Psoas muscle (tissue), 8 donors: ENCODE data around the gene PSAPL1. TPM values are rescaled to one million over a fixed set of nuclear protein-coding genes. Genes with fewer than 3 reads are reported as not detected.

ENCODE experiments used
- ATAC-seq, 4 donors: fragments of 200-7000 bp; cut with Tn5 transposase; one replicate each; pipeline ENCODE4 v1.9.1; 2020; ENCODE audit warnings: moderate library complexity in 3 of 4, mild to moderate bottlenecking in 2 of 4
- DNase-seq, 2 donors: peaks; one replicate each; pipeline ENCODE4 v3.0.0-alpha.2; 2020
- H3K27ac ChIP-seq: fragments of 200-600 bp; one replicate; pipeline ENCODE4 v1.8.0; 2022
- H3K27me3 ChIP-seq, 3 donors: fragments of 200-600 bp in 1 of 3; one replicate each; pipeline versions ENCODE4 v1.6.1 to v1.8.0; 2013 to 2022; ENCODE audit warnings: low read length in 2 of 3, mild to moderate bottlenecking in 2 of 3, moderate library complexity in 1 of 3; ENCODE audit not compliant: insufficient read depth in 3 of 3
- H3K36me3 ChIP-seq, 2 donors: fragments of 200-600 bp in 1 of 2; one replicate each; pipeline versions ENCODE4 v1.6.1 to v1.8.0; 2013 to 2022; ENCODE audit warnings: low read depth in 1 of 2, mild to moderate bottlenecking in 1 of 2, moderate library complexity in 1 of 2; ENCODE audit not compliant: insufficient read depth in 1 of 2
- H3K4me1 ChIP-seq: fragments of 200-600 bp; one replicate; pipeline ENCODE4 v1.8.0; 2022
- H3K4me3 ChIP-seq: fragments of 200-600 bp; one replicate; pipeline ENCODE4 v1.8.0; 2022; ENCODE audit warnings: mild to moderate bottlenecking
- H3K9me3 ChIP-seq: fragments of 200-600 bp; one replicate; pipeline ENCODE4 v1.8.0; 2022
- WGBS, 3 donors: extraction: QIAGEN DNeasy Blood & Tissue Kit; methylation state at CpG; one replicate each; pipeline versions ENCODE4 v1.1.6 to v1.1.7; 2013; 5-methylcytosine and 5-hydroxymethylcytosine counted together
- intact Hi-C, 2 donors: fragments of 100-400 bp; cut with DNase I; formaldehyde crosslinking; loops; one replicate each; pipeline versions ENCODE4 v1.11.0 to v1.14.2; 2022
- polyA plus RNA-seq, 3 donors: library from polyadenylated mRNA; stranded (reverse); fragments of 200-250 nt; gene quantifications; one replicate each; pipeline ENCODE4 v1.2.3, GENCODE V29; 2013
- total RNA-seq, 4 donors: library from RNA; stranded (reverse); fragmentation: NEBNext Ultra II Directional in 2 of 4; extraction: Animal tissue kit (Norgen Biotek cat#: 25700) in 2 of 4; gene quantifications; one replicate each; pipeline versions ENCODE4 v1.2.1 to v1.2.4, GENCODE V29; 2021 to 2023
- TF ChIP-seq, protein P1 (sequence below): fragments of 200-600 bp; IDR thresholded peaks from one replicate; pipeline ENCODE4 v1.8.0; 2022; ENCODE audit warnings: antibody characterized with exemption
- donor health status: healthy with polysubstance abuse.
- donor health status: DM: no; HTN: no; CAD: no; lungs with moderate emphysema.
- donor health status: Bipolar disorder and iron deficiency.
- donor health status: healthy.
- donor health status: DM: yes; HTN: yes; CAD: no.
- donor health status: DM: no; HTN: no; CAD: no.
- donor health status: DM: no; HTN: no; CAD: no.
- donor health status: DM: yes; HTN: yes; CAD: no.

Gene PSAPL1
- total and polyA plus RNA-seq, 7 donors = not detected

DNA sequence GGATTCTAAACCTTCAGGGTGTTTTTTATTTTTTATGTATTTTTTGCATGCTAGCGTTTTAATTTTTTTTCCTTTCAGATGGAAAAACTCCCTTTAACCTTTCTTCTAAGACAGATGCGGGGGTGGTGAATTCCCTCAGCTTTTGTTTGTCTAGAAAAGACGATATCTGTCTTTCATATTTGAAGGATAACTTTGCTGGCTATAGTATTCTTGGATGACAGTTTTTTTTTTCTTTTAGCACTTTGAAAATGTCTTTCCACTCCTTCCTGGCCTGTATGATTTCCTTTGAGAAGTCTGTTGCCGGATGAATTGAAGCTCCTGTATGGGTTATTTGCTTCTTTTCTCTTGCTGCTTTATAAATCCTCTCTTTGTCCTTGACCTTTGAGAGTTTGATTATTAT, 26.6 kb downstream of the PSAPL1 start:
- H3K4me3 ChIP-seq = no peak overlapping the region
- H3K27ac ChIP-seq = no peak overlapping the region
- intact Hi-C loops = no loop called here
- no peaks in the 10 kb centered on the region for H3K4me1 ChIP-seq
- DNase-seq (no peak), ATAC-seq (no peak)
- no peaks in the 10 kb centered on the region for H3K36me3 ChIP-seq
- peaks cover 29% of the 10 kb centered on the region for H3K9me3 ChIP-seq
- peaks cover 0 to 3% (median 0%) of the 10 kb centered on the region in 3 donors for H3K27me3 ChIP-seq
- TF ChIP-seq, protein P1, sequence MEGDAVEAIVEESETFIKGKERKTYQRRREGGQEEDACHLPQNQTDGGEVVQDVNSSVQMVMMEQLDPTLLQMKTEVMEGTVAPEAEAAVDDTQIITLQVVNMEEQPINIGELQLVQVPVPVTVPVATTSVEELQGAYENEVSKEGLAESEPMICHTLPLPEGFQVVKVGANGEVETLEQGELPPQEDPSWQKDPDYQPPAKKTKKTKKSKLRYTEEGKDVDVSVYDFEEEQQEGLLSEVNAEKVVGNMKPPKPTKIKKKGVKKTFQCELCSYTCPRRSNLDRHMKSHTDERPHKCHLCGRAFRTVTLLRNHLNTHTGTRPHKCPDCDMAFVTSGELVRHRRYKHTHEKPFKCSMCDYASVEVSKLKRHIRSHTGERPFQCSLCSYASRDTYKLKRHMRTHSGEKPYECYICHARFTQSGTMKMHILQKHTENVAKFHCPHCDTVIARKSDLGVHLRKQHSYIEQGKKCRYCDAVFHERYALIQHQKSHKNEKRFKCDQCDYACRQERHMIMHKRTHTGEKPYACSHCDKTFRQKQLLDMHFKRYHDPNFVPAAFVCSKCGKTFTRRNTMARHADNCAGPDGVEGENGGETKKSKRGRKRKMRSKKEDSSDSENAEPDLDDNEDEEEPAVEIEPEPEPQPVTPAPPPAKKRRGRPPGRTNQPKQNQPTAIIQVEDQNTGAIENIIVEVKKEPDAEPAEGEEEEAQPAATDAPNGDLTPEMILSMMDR = no peak
- 79 to 94% (median 93%) methylated on average over 4 of the region's 4 CpGs for WGBS, 3 donors

DNA sequence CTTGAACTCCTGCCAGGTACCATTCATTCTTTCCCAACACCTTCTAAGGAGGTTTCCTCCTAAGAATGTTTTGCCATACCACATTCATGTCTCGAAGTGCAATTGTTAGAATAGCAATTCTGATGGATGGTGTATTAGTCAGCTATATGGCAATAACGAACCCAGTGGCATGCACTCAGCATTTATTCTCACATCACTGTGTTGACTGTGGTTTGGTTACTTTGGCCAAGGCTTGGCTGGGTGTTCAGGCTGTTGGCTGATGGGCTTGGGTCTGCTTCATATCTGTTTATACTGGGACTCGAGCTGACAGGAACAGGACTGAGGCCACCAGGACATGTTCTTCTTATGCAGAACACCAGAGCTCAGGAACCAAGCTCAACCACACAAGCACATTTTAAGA, 31.7 kb downstream of the PSAPL1 start:
- Histone ChIP-seq H3K4me1 (no peaks in the 10 kb centered on the region), H3K36me3 (no peaks in the 10 kb centered on the region), H3K27ac (no peak overlapping the region), H3K9me3 (peaks cover 16% of the 10 kb centered on the region), H3K27me3 (peaks cover 0 to 25% (median 0%) of the 10 kb centered on the region in 3 donors), H3K4me3 (no peak overlapping the region)
- ATAC-seq = no peak
- TF ChIP-seq, protein P1 = no peak
- no peak for DNase-seq
- intact Hi-C loops = no loop called here
- WGBS, 3 donors = 54 to 75% (median 59%) methylated on average over 3 of the region's 3 CpGs

DNA sequence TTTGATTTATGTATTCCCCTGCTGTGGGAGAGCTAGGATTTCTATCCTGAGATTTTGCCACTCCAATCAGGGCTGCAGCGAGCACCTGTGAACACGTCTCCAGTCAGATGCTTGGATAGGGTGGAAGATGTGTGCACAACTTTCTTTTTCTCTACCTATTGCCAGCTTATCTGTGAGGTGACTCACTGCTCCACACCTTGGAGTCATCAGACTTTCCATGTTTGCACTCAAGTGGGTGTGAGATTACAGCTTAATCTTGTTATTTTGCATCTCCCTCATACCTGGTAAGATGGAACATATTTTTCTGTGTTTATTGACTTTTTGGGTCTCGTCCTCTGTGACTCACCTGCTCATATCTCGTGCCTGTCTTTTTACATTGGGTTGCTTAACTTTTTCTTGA, 32.2 kb downstream of the PSAPL1 start:
- no peaks in the 10 kb centered on the region for H3K36me3 ChIP-seq
- H3K27me3 ChIP-seq = peaks cover 0 to 27% (median 0%) of the 10 kb centered on the region in 3 donors
- no peak overlapping the region for H3K27ac ChIP-seq
- ATAC-seq = no peak
- TF ChIP-seq, protein P1 = no peak
- H3K4me3 ChIP-seq = no peak overlapping the region
- peaks cover 12% of the 10 kb centered on the region for H3K9me3 ChIP-seq
- intact Hi-C loops = no loop called here
- no peaks in the 10 kb centered on the region for H3K4me1 ChIP-seq
- WGBS, 3 donors = 71 to 84% (median 83%) methylated on average over 4 of the region's 4 CpGs
- no peak for DNase-seq

DNA sequence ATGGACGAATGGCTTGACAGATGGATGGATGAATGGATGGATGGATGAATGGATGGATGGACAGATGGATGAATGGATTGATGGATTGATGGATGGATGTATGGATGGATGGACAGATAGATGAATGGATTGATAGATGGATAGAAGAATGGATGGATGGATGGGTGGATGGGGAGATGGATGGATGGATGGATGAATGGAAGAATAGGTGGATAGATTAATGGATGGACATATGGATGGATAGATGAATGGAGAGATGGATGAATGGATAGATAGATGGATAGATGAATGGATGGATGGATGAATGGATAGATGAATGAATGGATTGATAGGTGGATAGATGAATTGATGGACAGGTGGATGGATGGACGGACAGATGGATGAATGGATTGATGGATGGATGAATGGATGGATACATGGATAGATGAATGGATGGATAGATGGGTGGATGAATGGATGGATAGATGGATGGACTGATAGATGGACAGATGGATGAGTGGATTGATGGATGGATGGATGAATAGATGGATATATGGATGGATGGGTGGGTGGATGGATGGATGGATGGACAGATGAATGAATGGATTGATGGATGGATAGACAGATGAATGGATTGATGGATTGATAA, 33.9 kb downstream of the PSAPL1 start:
- ATAC-seq (no peak), DNase-seq (no peak)
- 86 to 94% (median 88%) methylated on average over 2 of the region's 2 CpGs for WGBS, 3 donors
- no peak overlapping the region for H3K27ac ChIP-seq
- H3K36me3 ChIP-seq = no peaks in the 10 kb centered on the region
- H3K27me3 ChIP-seq = peaks cover 0 to 40% (median 0%) of the 10 kb centered on the region in 3 donors
- no peaks in the 10 kb centered on the region for H3K4me1 ChIP-seq
- H3K9me3 ChIP-seq = peaks cover 7% of the 10 kb centered on the region
- H3K4me3 ChIP-seq = no peak overlapping the region
- intact Hi-C loops = no loop called here
- TF ChIP-seq, protein P1 = no peak
